GM18517 (cell line): ENCODE measurements around the gene FBXW2.

Source experiments
- ATAC-seq: cut with Tn5 transposase; IDR thresholded peaks from one replicate; pipeline ENCODE4 v1.9.1; 2021; ENCODE audit warnings: mild to moderate bottlenecking, moderate library complexity; ENCODE audit not compliant: unreplicated experiment

FBXW2 gene

GRCh38 chr9:120715389-120715924, 77.8 kb downstream of the FBXW2 start:
- no peak for ATAC-seq

GRCh38 chr9:120714846-120715388, 78.3 kb downstream of the FBXW2 start:
- peak; percentile 31 for ATAC-seq

- ATAC-seq, result peak; percentile 79
These were observed 78.9 kb downstream of the FBXW2 start, which contains the start of gene MEGF9 for GRCh38 chr9:120714088-120714845. TSS of gene MEGF9 (minus strand) at chr9:120714470. CDS start at chr9:120714358, 112 bp downstream.

GRCh38 chr9:120713257-120714087, 79.7 kb downstream of the FBXW2 start:
- no peak for ATAC-seq

GRCh38 chr9:120712539-120713031, 80.6 kb downstream of the FBXW2 start:
- ATAC-seq, result no peak

- no peak for ATAC-seq
These were observed 81.2 kb downstream of the FBXW2 start for GRCh38 chr9:120711841-120712538.

GRCh38 chr9:120711354-120711753, 81.9 kb downstream of the FBXW2 start:
- no peak for ATAC-seq

GRCh38 chr9:120710110-120710981, 82.9 kb downstream of the FBXW2 start:
- ATAC-seq, result peak; percentile 27

GRCh38 chr9:120708526-120709224, 84.5 kb downstream of the FBXW2 start:
- no peak for ATAC-seq

- no peak for ATAC-seq
These were observed 86.0 kb downstream of the FBXW2 start for GRCh38 chr9:120707170-120707569.
